HL-60/S4 (cell line): Measurements from ENCODE around the gene RABGAP1L.
"Not testable (repeated sequence)": the region's sequence is repeated elsewhere in the genome, so short reads cannot be mapped to it uniquely, and the experiment has no call there.

Experiments used
- in situ Hi-C: fragments of 300-500 bp; cut with MboI; formaldehyde crosslinking; loops from 2 replicates; pipeline ENCODE4 v1.14.3; 2022; ENCODE audit warnings: low sequenced_read_pairs

RABGAP1L gene

DNA sequence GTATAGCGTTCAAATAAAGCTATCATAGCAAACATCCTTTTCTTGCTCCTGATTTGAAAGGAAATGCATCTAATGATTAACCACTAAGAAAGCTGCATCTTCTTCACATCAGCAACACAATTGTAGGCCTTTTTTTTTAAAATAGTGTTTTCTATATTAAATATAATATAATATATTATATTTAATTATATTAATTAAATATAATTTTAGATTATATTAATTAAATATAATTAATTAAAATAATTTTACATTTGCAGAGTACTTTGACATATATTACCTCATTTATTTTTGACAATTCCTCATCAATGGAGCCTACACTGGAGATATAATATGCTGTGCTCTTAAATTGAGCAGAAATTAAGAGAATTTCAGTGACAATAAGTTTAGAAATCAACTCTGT, 481.5 kb downstream of the RABGAP1L start:
- in situ Hi-C loops = no loop called here

DNA sequence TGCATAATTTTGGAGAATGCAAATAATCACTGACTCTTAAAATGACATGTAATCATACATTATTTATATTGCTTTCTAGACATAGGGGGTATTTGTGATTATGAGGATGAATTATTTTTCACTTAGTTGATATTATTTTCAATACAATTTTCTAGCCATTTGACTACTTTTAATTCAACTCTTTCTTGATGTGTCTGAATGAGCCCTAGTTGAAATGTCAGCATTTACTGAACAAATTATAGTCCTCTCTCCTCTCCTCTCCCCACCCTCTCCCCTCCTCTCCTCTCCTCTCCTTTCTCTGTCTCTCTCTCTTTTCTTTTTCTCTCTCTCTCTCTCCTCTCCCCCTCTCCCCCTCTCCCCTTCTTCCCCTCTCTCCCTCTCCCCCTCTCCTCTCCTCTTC, 483.1 kb downstream of the RABGAP1L start:
- in situ Hi-C loops = no loop called here

DNA sequence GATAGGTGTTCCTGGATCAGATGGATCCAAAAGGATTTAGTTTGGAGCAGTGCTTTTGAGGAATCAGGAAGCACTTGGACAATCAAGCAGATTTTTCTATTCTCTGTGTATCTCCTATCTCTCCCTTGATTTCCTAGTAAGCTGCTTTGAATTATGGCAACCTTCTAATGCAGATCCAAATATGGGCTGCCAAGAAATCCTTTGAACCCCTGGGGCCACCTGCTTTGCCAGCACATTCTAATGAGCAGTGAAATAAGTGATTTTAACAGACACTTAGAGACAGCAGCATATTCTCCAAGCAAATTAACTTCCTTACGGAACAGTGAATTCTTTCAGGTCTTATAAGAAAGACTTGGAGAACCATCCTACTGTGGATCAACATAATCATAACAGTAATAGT, 483.9 kb downstream of the RABGAP1L start:
- in situ Hi-C loops = no loop called here

DNA sequence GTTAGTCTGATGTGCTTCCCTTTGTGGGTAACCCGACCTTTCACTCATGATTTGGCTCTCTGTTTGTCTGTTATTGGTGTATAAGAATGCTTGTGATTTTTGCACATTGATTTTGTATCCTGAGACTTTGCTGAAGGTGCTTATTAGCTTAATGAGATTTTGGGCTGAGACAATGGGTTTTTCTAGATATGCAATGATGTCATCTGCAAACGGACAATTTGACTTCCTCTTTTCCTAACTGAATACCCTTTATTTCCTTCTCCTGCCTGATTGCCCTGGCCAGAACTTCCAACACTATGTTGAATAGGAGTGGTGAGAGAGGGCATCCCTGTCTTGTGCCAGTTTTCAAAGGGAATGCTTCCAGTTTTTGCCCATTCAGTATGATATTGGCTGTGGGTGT, 490.3 kb downstream of the RABGAP1L start:
- in situ Hi-C loops = not testable (repeated sequence)

DNA sequence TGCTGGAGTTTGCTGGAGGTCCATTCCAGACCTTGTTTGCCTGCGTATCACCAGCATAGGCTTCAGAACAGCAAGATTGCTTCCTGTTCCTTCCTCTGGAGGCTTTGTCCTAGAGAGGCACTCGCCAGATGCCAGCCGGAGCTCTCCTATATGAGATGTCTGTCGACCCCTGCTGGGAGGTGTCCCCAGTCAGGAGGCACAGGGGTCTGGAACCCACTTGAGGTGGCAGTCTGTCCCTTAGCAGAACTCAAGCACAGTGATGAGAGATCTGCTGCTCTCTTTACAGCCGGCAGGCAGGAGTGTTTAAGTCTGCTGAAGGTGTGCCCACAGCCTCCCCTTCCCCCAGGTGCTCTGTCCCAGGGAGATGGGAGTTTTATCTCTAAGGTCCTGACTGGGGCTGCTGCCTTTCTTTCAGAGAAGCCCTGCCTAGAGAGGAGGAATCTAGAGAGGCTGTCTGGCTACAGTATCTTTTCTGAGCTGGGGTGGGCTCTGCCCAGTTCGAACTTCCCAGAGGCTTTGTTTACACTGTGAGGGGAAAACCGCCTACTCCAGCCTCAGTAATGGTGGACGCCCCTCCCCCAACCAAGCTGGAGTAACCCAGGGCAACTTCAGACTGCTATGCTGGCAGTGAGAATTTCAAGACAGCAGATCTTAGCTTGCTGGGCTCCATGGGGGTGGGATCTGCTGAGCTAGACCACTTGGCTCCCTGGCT, 493.4 kb downstream of the RABGAP1L start:
- in situ Hi-C loops = no loop called here

DNA sequence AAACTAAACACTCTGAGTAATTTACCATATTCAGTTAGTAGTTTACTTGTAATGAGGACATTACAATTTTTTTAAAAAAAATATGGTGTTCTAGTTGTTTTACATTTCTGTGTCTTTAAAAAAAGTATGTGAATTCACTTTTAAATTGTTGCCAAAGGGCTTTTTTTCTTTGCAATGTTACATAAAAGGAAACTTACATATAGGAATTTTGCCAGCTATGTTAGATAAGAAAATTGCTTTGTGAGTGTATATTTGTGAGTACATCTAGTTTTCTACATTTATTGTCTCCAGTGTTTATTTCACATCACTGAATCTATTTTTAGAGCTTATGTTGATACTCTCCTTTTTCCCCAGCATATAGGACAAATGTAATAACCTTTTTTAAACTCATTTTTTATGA, 495.2 kb downstream of the RABGAP1L start:
- in situ Hi-C loops = no loop called here

DNA sequence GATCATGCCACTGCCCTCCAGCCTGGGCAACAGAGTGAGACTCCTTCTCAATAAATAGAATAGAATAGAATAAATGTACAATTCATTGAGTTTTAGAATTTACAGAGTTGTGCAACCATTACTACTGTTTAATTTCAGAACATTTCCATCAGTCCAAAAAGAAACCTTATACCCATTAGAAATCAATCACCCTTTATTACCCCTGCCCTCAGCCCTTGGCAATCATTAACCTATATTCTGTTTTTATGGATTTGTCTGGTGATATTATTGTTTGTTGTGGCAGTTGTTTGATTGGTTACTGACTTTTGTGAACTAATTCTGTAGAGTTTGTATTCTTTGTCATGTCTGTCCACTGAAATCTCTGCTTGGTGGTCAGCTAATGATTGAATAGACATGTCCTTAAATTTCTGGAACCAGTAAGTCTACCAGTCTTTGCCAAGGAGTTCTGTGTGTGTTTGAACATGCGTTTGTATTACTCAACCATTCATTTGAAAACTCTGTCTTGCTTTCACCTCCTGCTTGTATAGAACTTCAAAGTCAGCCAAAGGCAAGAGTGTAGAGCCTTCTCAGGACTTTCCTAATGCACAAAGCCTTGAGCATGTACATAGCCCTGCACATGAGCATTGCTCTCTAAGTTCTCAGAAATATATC, 497.2 kb downstream of the RABGAP1L start:
- in situ Hi-C loops = no loop called here

DNA sequence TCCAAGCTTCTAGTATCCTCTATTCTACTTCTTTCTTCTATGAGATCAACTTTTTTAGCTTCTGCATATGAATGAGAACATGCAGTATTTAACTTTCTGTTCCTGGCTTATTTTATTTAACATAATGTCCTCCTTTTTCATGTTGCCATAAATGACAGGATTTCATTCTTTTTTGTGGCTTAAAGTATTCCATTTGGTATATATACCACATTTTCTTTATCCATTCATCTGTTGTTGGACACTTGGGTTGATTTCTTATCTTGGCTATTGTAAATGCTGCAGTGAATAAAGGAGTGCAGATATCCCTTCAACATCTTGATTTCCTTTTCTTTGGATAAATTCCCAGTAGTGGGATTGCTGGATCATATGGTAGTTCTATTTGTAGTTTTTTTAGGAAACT, 498.1 kb downstream of the RABGAP1L start:
- in situ Hi-C loops = no loop called here

DNA sequence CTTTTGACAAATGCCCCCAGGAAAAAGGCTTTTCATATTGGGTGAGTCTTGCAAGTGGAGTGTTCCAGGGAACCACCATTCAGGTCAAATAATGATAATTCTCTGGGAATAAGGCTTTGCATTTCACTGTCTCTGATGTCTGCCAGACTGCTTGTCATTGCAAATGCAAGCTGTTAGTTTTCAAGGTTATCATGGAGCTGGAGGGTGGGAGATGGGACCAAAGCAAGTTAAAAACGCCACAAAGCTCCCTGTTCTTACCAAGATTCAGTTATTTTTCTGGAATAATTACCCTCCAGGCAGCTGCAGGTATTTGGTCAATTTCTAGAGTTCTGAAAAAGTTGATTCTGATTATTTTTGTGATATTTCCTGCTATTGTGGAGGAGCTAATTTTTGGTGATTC, 498.6 kb downstream of the RABGAP1L start:
- in situ Hi-C loops = no loop called here

DNA sequence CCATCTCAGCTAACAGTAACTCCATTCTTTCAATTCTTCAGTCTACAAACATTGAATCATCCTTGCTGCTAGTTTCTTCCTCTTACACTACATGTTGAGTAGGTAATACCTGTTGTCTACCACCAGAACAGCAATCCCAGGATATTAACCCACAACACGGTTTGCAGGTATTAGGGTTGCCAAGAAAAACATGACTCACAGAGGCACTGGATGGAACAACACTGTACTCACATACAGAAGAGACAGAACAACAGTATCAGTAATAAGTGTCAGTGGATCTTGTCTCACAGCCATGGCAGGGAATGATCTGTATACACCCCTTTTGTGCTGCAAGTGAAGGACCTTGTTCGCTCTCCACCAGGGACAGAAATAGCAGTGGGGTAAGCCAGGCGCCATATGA, 500.5 kb downstream of the RABGAP1L start:
- in situ Hi-C loops = no loop called here

DNA sequence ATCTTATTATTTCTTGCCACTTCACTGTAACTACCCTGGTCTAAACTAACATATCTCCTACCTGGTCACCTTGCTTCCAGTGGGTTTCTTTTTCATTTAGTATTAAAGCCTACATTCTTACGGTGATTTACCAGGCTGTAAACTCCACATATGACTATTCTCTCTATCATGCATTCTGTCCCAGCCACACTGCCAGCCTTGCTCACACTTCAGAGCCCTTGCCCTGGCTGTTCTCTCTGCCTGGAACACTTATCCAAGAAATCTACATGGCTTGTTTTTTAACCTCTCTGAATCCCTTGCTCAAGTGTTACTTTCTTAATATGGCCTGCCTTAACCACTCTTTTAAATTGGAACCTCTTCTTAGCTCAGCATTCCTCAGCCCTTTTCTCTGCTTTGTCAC, 501.2 kb downstream of the RABGAP1L start:
- in situ Hi-C loops = no loop called here

DNA sequence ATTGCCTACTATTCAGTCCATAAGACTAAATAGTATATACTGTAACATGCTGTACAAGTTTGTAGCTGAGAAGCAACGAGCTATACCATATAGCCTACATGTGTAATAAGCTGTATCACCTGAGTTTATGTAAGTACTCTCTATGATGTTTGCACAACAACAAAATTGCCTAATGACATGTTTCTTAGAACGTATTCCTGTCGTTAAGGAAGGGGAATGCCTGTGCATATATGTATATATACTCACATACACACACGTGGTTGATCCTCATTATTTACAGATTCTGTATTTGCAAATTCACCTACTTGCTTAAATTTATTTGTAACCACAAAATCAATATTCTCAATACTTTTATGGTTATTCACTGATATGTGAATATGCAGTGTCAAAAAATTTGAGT, 504.0 kb downstream of the RABGAP1L start:
- in situ Hi-C loops = no loop called here

DNA sequence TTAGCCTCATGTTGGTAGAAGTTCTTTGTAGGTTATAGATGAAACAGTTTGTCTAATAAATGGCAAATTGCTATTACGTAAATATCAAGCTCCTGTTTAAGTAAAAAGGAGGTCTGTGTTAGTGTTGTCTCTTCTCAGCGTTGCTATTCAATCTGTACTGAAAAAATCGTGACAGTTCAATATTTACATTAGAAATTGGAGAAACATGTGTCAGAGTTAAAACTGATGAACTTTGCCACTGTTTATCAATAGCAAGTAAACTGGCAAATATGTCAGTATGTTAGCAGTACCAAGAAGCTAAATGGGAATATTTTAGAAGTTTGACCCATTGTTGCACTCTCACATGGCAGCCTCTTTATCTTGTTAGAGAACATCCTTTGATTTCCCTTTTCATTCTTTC, 506.9 kb downstream of the RABGAP1L start:
- in situ Hi-C loops = no loop called here

DNA sequence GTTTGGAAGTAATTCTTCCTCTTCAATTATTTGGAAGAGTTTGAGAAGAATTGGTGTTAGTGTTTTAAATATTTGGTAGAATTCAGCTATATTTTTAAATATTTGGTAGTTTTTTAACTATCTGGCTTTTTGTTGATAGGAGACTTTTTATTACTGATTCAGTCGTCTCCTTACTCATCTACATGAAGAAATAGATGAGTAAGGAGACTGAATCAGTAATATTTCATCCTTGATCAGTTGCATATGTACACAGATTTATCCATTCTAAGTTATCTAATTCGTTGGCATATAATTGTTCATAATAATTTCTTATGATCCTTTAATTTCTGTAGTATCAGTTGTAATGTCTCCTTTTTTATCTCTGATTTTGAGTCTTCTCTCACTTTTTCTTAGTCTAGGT, 512.5 kb downstream of the RABGAP1L start:
- in situ Hi-C loops = no loop called here

DNA sequence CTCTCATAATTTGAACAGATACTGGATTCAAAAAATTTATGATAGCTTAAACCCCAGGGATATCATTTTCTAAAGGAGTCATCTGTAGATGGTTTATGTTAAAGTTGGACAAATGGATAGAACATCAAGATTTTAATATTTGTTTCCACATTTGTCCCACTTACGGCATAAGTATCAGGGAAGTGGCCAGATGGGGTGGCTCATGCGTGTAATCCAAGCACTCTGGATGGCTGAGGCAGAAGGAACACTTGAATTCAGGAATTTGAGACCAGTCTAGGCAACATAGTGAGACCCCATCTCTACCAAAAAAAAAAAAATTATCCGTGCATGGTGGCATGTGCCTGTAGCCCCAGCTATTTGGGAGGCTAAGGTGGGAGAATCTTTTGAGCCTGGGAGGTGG, 517.5 kb downstream of the RABGAP1L start:
- in situ Hi-C loops = no loop called here

DNA sequence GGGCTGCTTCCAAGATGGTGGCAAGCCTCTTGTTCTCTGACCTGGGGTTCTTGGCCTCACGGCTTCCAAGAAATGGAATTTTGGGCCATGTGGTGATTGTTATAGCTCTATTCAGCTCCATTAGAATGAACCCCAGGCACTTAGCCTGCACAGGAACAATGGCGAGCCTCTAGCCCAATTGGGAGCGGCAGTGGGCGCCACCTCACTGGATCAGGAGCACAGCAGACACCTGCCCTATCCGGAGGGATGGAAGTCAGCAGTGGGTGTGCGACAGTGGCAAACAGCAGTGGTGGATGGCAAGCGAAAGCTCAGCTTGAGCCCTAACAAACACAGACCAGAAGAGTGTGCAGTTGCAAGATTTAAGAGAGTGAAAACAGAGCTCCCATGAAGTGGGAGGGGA, 519.3 kb downstream of the RABGAP1L start:
- in situ Hi-C loops = no loop called here

DNA sequence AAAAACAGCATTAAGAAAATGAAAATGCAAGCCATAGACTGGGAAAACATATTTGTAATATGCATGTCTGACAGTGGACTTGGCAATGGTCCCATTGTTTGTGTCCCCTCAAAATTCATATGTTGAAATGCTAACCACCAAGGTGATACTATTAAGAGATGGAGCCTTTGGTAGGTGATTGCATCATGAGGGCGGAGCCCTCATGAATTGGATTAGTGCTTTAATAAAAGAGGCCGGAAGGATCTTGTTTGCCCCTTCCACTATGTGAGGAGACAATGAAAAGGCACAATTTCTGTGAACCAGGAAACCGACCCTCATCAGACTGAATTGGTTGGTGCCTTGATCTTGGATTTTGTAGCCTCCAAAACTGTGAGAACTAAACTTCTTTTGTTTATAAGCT, 520.8 kb downstream of the RABGAP1L start:
- in situ Hi-C loops = no loop called here

DNA sequence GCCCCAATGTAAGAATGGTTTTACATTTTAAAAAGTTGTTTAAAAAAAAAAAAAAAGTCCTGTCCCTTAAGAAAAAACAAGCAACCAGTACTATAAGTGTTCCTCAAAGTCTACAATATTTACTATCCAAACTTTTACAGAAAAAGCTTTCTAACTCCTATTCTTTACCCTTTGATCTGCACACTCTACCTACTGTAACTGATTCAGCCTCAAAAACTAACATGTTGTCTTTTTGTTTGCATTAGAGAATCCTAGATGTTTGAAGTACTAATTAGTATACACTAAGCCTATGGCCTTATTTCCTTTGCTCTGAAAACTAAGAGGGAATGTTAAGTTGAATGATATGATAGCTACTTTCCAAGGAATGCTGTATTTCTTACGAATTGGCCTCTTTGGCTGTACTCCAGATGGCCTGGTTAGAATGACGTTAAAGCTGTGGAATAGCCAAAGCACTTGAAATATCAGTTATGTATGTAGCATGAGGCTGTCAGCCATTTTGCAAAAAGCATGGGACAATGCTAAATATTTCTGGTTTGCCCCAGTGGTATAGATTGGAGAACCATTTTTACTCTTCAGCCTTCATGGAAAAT, 523.2 kb downstream of the RABGAP1L start:
- in situ Hi-C loops = no loop called here

DNA sequence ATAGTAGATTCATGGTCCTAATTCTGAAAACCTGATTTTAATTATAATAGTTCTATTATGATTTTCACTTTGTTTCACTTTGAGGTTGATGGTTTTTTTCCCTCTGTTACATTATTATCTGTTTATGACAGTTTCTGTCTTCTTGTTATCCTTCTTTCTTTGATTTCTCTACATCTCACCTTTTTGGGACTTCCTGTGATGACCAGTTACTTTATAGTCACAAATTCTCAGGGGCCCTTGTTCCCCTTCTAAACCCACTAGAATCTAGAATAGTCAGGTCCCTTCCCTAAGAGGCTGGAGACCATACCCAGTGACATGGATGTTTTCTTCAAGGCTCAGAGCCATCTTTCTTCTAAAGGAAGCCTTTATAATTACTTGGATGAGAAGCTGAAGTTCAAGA, 526.9 kb downstream of the RABGAP1L start:
- in situ Hi-C loops = no loop called here

DNA sequence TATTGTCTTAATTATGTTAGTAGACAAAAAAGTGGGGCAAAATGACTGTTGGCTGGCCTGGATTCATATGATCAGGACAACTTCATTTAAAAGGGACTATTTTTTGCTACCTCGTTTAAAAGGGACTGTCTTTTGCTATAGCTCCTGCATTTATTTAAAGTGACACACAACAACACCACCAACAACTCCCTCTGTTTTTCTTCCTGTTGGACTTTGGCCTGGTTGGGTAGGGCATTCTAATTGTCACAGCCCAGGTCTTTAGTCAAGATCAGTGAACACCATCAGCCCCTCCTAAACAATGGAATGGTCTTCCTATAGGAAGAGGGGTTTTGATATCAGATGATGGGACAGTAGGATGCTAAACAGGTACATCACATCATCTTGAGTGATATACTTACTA, 530.2 kb downstream of the RABGAP1L start:
- in situ Hi-C loops = no loop called here

DNA sequence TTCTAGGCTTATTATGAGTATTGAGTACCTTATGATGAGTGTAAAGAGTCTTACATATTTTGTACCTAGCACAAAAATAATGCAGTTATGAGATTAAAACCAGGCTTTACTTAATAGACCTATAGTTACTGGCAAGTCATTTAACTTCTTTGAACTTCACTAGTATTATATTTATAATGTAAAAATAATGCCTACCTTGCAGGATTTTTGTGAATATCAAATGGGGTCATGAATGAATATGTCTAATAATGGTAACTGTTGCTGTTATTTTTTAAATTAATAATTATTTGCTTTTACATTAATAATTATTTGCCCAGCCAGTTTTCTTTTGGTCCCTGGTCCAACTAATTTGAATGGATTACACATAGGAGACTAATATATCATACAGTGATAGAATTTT, 530.9 kb downstream of the RABGAP1L start:
- in situ Hi-C loops = no loop called here

DNA sequence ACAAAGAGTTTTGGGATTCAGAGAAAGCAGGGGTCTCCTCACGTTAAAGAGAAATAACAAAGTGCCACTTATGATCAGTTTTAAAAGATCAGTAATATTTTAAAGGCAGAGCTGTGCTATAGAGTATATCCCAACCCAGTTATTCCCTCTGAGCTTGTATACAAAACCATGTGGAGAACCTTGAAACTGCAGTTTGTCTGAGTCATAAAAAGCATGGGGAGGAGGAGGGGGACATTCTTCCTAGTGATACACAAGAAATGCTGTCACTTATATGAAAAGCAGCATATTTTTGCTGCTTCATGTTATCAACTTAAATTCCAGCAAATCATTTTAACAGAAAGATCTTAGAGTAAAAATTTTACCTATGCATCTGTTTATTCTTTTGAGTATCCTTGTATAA, 533.0 kb downstream of the RABGAP1L start:
- in situ Hi-C loops = no loop called here

DNA sequence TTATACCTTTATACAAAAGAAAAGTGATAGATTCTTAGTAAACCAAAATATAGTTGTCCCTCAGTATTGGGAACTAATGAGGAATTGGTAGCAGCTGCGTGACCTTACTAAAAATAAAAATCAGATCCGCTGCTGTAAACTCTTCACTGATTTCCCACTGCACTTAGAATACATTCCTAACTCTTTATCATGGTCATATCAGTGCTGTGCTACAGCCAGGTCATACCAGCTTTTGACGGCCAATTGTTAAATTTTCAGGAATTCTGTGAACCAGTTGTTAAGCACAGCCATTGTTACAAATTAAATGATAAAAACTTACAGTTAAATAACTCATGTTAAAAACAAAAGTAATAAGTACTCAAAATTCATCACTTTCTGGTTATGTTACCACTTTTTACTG, 533.8 kb downstream of the RABGAP1L start:
- in situ Hi-C loops = no loop called here
